ENCODE measurements around the gene FBXO5.
"Not testable (repeated sequence)": the region's sequence is repeated elsewhere in the genome, so short reads cannot be mapped to it uniquely, and the experiment has no call there.

DNA sequence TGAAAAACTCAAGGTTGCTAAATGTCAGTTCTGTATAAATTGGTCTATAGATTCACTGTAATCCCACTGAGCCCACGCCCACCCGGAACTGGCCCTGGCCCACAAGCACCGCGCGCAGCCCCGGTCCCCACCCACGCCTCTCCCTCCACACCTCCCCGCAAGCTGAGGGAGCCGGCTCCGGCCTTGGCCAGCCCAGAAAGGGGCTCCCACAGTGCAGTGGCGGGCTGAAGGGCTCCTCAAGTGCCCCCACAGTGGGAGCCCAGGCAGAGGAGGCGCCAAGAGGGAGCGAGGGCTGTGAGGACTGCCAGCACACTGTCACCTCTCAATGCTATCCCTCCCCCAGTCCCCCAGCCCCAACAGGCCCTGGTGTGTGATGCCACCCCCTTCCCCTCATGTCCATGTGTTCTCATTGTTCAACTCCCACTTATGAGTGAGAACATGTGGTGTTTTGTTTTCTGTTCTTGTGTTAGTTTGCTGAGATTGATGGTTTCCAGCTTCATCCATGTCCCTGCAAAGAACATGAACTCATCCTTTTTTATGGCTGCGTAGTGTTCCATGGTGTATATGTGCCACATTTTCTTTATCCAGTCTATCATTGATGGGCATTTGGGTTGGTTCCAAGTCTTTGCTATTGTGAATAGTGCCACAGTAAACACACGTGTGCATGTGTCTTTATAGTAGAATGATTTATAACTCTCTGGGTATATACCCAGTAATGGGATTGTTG lies 16.5 kb downstream of the FBXO5 start:
- TF ChIP-seq, protein P1, sequence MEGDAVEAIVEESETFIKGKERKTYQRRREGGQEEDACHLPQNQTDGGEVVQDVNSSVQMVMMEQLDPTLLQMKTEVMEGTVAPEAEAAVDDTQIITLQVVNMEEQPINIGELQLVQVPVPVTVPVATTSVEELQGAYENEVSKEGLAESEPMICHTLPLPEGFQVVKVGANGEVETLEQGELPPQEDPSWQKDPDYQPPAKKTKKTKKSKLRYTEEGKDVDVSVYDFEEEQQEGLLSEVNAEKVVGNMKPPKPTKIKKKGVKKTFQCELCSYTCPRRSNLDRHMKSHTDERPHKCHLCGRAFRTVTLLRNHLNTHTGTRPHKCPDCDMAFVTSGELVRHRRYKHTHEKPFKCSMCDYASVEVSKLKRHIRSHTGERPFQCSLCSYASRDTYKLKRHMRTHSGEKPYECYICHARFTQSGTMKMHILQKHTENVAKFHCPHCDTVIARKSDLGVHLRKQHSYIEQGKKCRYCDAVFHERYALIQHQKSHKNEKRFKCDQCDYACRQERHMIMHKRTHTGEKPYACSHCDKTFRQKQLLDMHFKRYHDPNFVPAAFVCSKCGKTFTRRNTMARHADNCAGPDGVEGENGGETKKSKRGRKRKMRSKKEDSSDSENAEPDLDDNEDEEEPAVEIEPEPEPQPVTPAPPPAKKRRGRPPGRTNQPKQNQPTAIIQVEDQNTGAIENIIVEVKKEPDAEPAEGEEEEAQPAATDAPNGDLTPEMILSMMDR (IDR thresholded peaks at IDR 0.05), result not testable (repeated sequence)
- TF ChIP-seq ZFX (IDR thresholded peaks at IDR 0.05; ENCODE audit: borderline replicate concordance), result not testable (repeated sequence)
